HEK293 (cell line): Measurements from ENCODE around the gene STUB1.
A peak's percentile ranks its signal among the peaks of the same experiment; 100 is the strongest.

Experiments
- AEBP2 ChIP-seq: fragments of 450-650 bp; formaldehyde crosslinking; IDR thresholded peaks from 2 replicates; pipeline ENCODE4 v1.5.1; 2016; ENCODE audit warnings: missing biosample characterization, missing genetic modification characterization, borderline replicate concordance
- BCL11B ChIP-seq: fragments of 450-650 bp; formaldehyde crosslinking; IDR thresholded peaks from 2 replicates; pipeline ENCODE4 v1.5.1; 2016; ENCODE audit warnings: low read depth, missing biosample characterization, missing genetic modification characterization
- ELK4 ChIP-seq: IDR thresholded peaks from 2 replicates; pipeline ENCODE4 v1.6.1; 2011; ENCODE audit warnings: mild to moderate bottlenecking, low read depth, low read length, borderline replicate concordance
- GLIS1 ChIP-seq: fragments of 450-650 bp; formaldehyde crosslinking; IDR thresholded peaks from 2 replicates; pipeline ENCODE4 v1.5.1; 2016; ENCODE audit warnings: missing biosample characterization, missing genetic modification characterization
- HOXA7 ChIP-seq: sonication (generic); formaldehyde crosslinking; IDR thresholded peaks from 2 replicates; pipeline ENCODE4 v1.8.1; 2022; ENCODE audit warnings: missing genetic modification reagents, borderline replicate concordance
- KLF10 ChIP-seq: fragments of 450-650 bp; IDR thresholded peaks from 2 replicates; pipeline ENCODE4 v1.5.1; 2018; ENCODE audit warnings: missing biosample characterization, mild to moderate bottlenecking, missing genetic modification characterization
- PRDM10 ChIP-seq: fragments of 450-650 bp; formaldehyde crosslinking; IDR thresholded peaks from 2 replicates; pipeline ENCODE4 v1.5.1; 2016; ENCODE audit warnings: missing biosample characterization, missing genetic modification characterization
- SP2 ChIP-seq: fragments of 450-650 bp; formaldehyde crosslinking; IDR thresholded peaks from 2 replicates; pipeline ENCODE4 v1.5.1; 2016; ENCODE audit warnings: missing biosample characterization, missing genetic modification characterization
- ZBTB20 ChIP-seq: fragments of 450-650 bp; formaldehyde crosslinking; IDR thresholded peaks from 2 replicates; pipeline ENCODE4 v1.5.1; 2016; ENCODE audit warnings: missing biosample characterization, missing genetic modification characterization
- ZBTB8A ChIP-seq: fragments of 450-650 bp; formaldehyde crosslinking; IDR thresholded peaks from 2 replicates; pipeline ENCODE4 v1.5.1; 2016; ENCODE audit warnings: missing biosample characterization, missing genetic modification characterization
- ZFP37 ChIP-seq: fragments of 450-650 bp; formaldehyde crosslinking; IDR thresholded peaks from 2 replicates; pipeline ENCODE4 v1.5.1; 2016; ENCODE audit warnings: missing biosample characterization, missing genetic modification characterization
- ZFP41 ChIP-seq: fragments of 450-650 bp; formaldehyde crosslinking; IDR thresholded peaks from 2 replicates; pipeline ENCODE4 v1.5.1; 2016; ENCODE audit warnings: missing biosample characterization, missing genetic modification characterization, borderline replicate concordance
- ZNF16 ChIP-seq: fragments of 450-650 bp; formaldehyde crosslinking; IDR thresholded peaks from 2 replicates; pipeline ENCODE4 v1.5.1; 2016; ENCODE audit warnings: low read depth, missing biosample characterization, missing genetic modification characterization
- ZNF211 ChIP-seq: fragments of 450-650 bp; formaldehyde crosslinking; IDR thresholded peaks from 2 replicates; pipeline ENCODE4 v1.5.1; 2016; ENCODE audit warnings: low read depth, missing biosample characterization, missing genetic modification characterization
- ZNF26 ChIP-seq: fragments of 450-650 bp; formaldehyde crosslinking; IDR thresholded peaks from 2 replicates; pipeline ENCODE4 v1.5.1; 2016; ENCODE audit warnings: missing biosample characterization, missing genetic modification characterization
- ZNF350 ChIP-seq: fragments of 450-650 bp; formaldehyde crosslinking; IDR thresholded peaks from 2 replicates; pipeline ENCODE4 v1.5.0; 2017; ENCODE audit warnings: missing biosample characterization, mild to moderate bottlenecking, missing genetic modification characterization
- ZNF362 ChIP-seq: fragments of 450-650 bp; formaldehyde crosslinking; IDR thresholded peaks from 2 replicates; pipeline ENCODE4 v1.5.1; 2016; ENCODE audit warnings: missing biosample characterization, missing genetic modification characterization
- ZNF514 ChIP-seq: fragments of 450-650 bp; formaldehyde crosslinking; IDR thresholded peaks from 2 replicates; pipeline ENCODE4 v1.5.1; 2016; ENCODE audit warnings: missing biosample characterization, missing genetic modification characterization
- ZNF548 ChIP-seq: fragments of 450-650 bp; formaldehyde crosslinking; IDR thresholded peaks from 2 replicates; pipeline ENCODE4 v1.5.1; 2016; ENCODE audit warnings: missing biosample characterization, missing genetic modification characterization
- ZNF571 ChIP-seq: fragments of 450-650 bp; formaldehyde crosslinking; IDR thresholded peaks from 2 replicates; pipeline ENCODE4 v1.5.0; 2017; ENCODE audit warnings: missing biosample characterization, missing genetic modification characterization
- ZNF600 ChIP-seq: fragments of 450-650 bp; formaldehyde crosslinking; IDR thresholded peaks from 2 replicates; pipeline ENCODE4 v1.5.1; 2016; ENCODE audit warnings: missing biosample characterization, missing genetic modification characterization
- ZNF621 ChIP-seq: fragments of 450-650 bp; formaldehyde crosslinking; IDR thresholded peaks from 2 replicates; pipeline ENCODE4 v1.5.1; 2017; ENCODE audit warnings: missing biosample characterization, missing genetic modification characterization
- ZNF658 ChIP-seq: fragments of 450-650 bp; formaldehyde crosslinking; IDR thresholded peaks from 2 replicates; pipeline ENCODE4; 2016; ENCODE audit warnings: missing biosample characterization, missing genetic modification characterization
- ZNF670 ChIP-seq: fragments of 450-650 bp; formaldehyde crosslinking; IDR thresholded peaks from 2 replicates; pipeline ENCODE4 v1.5.1; 2016; ENCODE audit warnings: missing biosample characterization, missing genetic modification characterization, low read depth
- ZNF701 ChIP-seq: fragments of 450-650 bp; formaldehyde crosslinking; IDR thresholded peaks from 2 replicates; pipeline ENCODE4 v1.5.1; 2016; ENCODE audit warnings: missing biosample characterization, missing genetic modification characterization
- ZNF747 ChIP-seq: fragments of 450-650 bp; formaldehyde crosslinking; IDR thresholded peaks from 2 replicates; pipeline ENCODE4 v1.5.1; 2016; ENCODE audit warnings: missing biosample characterization, missing genetic modification characterization
- ZNF777 ChIP-seq: fragments of 450-650 bp; formaldehyde crosslinking; IDR thresholded peaks from 2 replicates; pipeline ENCODE4 v1.5.1; 2017; ENCODE audit warnings: missing biosample characterization, missing genetic modification characterization, borderline replicate concordance
- ZSCAN23 ChIP-seq: fragments of 450-650 bp; formaldehyde crosslinking; IDR thresholded peaks from 2 replicates; pipeline ENCODE4 v1.5.1; 2016; ENCODE audit warnings: missing biosample characterization, missing genetic modification characterization
- ZSCAN5A ChIP-seq: fragments of 450-650 bp; formaldehyde crosslinking; IDR thresholded peaks from 2 replicates; pipeline ENCODE4 v1.5.1; 2016; ENCODE audit warnings: missing biosample characterization, missing genetic modification characterization

The STUB1 gene

GRCh38 chr16:642189-643049 lies 37.8 kb upstream of the STUB1 start (continued):
- TF ChIP-seq ZNF571 (tag by site-specific recombination) (no peak), ZNF362 (tag by site-specific recombination) (no peak), ZNF658 (tag by site-specific recombination) (no peak), ZNF514 (tag by site-specific recombination) (no peak), ZNF26 (tag by site-specific recombination) (no peak), KLF10 (tag by site-specific recombination) (no peak; the same call in 1 of the 2 replicates), ZNF600 (tag by site-specific recombination) (no peak; the same call in 1 of the 2 replicates), ZNF701 (tag by site-specific recombination) (no peak), ZBTB20 (tag by site-specific recombination) (peak; percentile 65; the same call in 1 of the 2 replicates), BCL11B (tag by site-specific recombination) (no peak; the same call in none of the 2 replicates), ZFP37 (no peak), HOXA7 (CRISPR knock-in tag) (no peak), ZNF350 (no peak), PRDM10 (tag by site-specific recombination) (peak; percentile 55), ELK4 (no peak), GLIS1 (tag by site-specific recombination) (peak; percentile 79), ZBTB8A (peak; percentile 78), ZNF747 (no peak), ZNF548 (tag by site-specific recombination) (no peak), ZSCAN5A (no peak), ZNF777 (tag by site-specific recombination) (no peak), ZNF621 (tag by site-specific recombination) (no peak), ZNF211 (tag by site-specific recombination) (no peak), SP2 (tag by site-specific recombination) (peak; percentile 15; the same call in 1 of the 2 replicates), ZNF670 (tag by site-specific recombination) (no peak), AEBP2 (no peak), ZFP41 (tag by site-specific recombination) (no peak), ZSCAN23 (tag by site-specific recombination) (no peak), ZNF16 (tag by site-specific recombination) (no peak)
